ENCODE measurements around the gene FGF21.

FGF21 gene

GRCh38 chr19:48726556-48726955 lies 28.8 kb upstream of the FGF21 start:
- DNase-seq, result no peak
- H3K9me3 ChIP-seq, result no peaks in the 10 kb centered on the region
- no peaks in the 10 kb centered on the region for H3K36me3 ChIP-seq
- no peak for TF ChIP-seq CTCF (IDR thresholded peaks at IDR 0.05; ENCODE audit: low read depth, low read length)
- H3K27me3 ChIP-seq, result no peaks in the 10 kb centered on the region
- H3K4me1 ChIP-seq, result peaks cover 5% of the 10 kb centered on the region
- H3K4me3 ChIP-seq (ENCODE audit: low read depth, low read length), result no peak overlapping the region

- Histone ChIP-seq H3K4me3 (ENCODE audit: low read depth, low read length) (no peak overlapping the region), H3K36me3 (no peaks in the 10 kb centered on the region), H3K4me1 (peaks cover 5% of the 10 kb centered on the region), H3K9me3 (no peaks in the 10 kb centered on the region), H3K27me3 (no peaks in the 10 kb centered on the region)
- no peak for DNase-seq
- no peak for TF ChIP-seq CTCF (IDR thresholded peaks at IDR 0.05; ENCODE audit: low read depth, low read length)
These were observed 26.2 kb upstream of the FGF21 start for GRCh38 chr19:48728911-48729664.

- no peaks in the 10 kb centered on the region for H3K36me3 ChIP-seq
- no peaks in the 10 kb centered on the region for H3K4me1 ChIP-seq
- no peaks in the 10 kb centered on the region for H3K27me3 ChIP-seq
- no peaks in the 10 kb centered on the region for H3K9me3 ChIP-seq
- DNase-seq, result no peak
- no peak for TF ChIP-seq CTCF (IDR thresholded peaks at IDR 0.05; ENCODE audit: low read depth, low read length)
- H3K4me3 ChIP-seq (ENCODE audit: low read depth, low read length), result no peak overlapping the region
These were observed 23.9 kb upstream of the FGF21 start for GRCh38 chr19:48731452-48731851.

GRCh38 chr19:48734625-48735024 lies 20.7 kb upstream of the FGF21 start:
- Histone ChIP-seq H3K36me3 (no peaks in the 10 kb centered on the region), H3K9me3 (no peaks in the 10 kb centered on the region), H3K4me1 (no peaks in the 10 kb centered on the region; the same call in 1 of the 2 replicates), H3K4me3 (ENCODE audit: low read depth, low read length) (no peak overlapping the region), H3K27me3 (peaks cover 5% of the 10 kb centered on the region)
- TF ChIP-seq CTCF (IDR thresholded peaks at IDR 0.05; ENCODE audit: low read depth, low read length), result no peak
- DNase-seq, result no peak

- Histone ChIP-seq H3K9me3 (no peaks in the 10 kb centered on the region), H3K4me1 (no peaks in the 10 kb centered on the region; the same call in 1 of the 2 replicates), H3K36me3 (no peaks in the 10 kb centered on the region), H3K27me3 (peaks cover 5% of the 10 kb centered on the region), H3K4me3 (ENCODE audit: low read depth, low read length) (no peak overlapping the region)
- TF ChIP-seq CTCF (IDR thresholded peaks at IDR 0.05; ENCODE audit: low read depth, low read length), result no peak
- DNase-seq, result no peak
These were observed 20.2 kb upstream of the FGF21 start for GRCh38 chr19:48735031-48735615.

- DNase-seq, result no peak
- H3K4me1 ChIP-seq, result peaks cover 7% of the 10 kb centered on the region; the same call in 1 of the 2 replicates
- H3K36me3 ChIP-seq, result no peaks in the 10 kb centered on the region
- no peak overlapping the region for H3K4me3 ChIP-seq (ENCODE audit: low read depth, low read length)
- no peak for TF ChIP-seq CTCF (IDR thresholded peaks at IDR 0.05; ENCODE audit: low read depth, low read length)
- no peaks in the 10 kb centered on the region for H3K9me3 ChIP-seq
- peaks cover 5% of the 10 kb centered on the region for H3K27me3 ChIP-seq
These were observed 17.8 kb upstream of the FGF21 start for GRCh38 chr19:48737360-48737998.
